Type B pancreatic cell (in vitro differentiated cells): ENCODE results near the gene ADAM12. TPM values are rescaled to one million over a fixed set of nuclear protein-coding genes. Genes with fewer than 3 reads are reported as not detected.

Experiments
- DNase-seq: peaks from one replicate; pipeline ENCODE4 v3.0.0; 2021; ENCODE audit warnings: mixed read lengths; ENCODE audit not compliant: unreplicated experiment; ENCODE audit errors: extremely low spot score
- H3K27ac Mint-ChIP-seq: 2 replicates; pipeline ENCODE4 v1.8.0; 2021; ENCODE audit warnings: mild to moderate bottlenecking, mixed read lengths
- H3K27me3 Mint-ChIP-seq: 2 replicates; pipeline ENCODE4 v1.8.0; 2021; ENCODE audit warnings: mixed read lengths
- H3K36me3 Mint-ChIP-seq: 2 replicates; pipeline ENCODE4 v1.8.0; 2021; ENCODE audit warnings: mixed read lengths
- H3K4me1 Mint-ChIP-seq: one replicate; pipeline ENCODE4 v1.8.0; 2021; ENCODE audit warnings: mixed read lengths; ENCODE audit not compliant: unreplicated experiment
- H3K4me3 Mint-ChIP-seq: 2 replicates; pipeline ENCODE4 v1.8.0; 2021; ENCODE audit warnings: mild to moderate bottlenecking, mixed read lengths
- H3K9me3 Mint-ChIP-seq: 2 replicates; pipeline ENCODE4 v1.8.0; 2021; ENCODE audit warnings: mixed read lengths
- total RNA-seq: library from RNA; stranded (reverse); gene quantifications from 2 replicates; pipeline ENCODE4 v1.2.1, GENCODE V29; 2021; ENCODE audit warnings: low replicate concordance
- TF ChIP-seq, protein P1 (sequence below): fragments of 200-600 bp; sonication (generic); conservative IDR thresholded peaks from 2 replicates; pipeline ENCODE4 v1.5.0; 2021; ENCODE audit warnings: antibody characterized with exemption, mild to moderate bottlenecking

Gene ADAM12
- total RNA-seq, 1 donor from 2014 or later, result 31.6 TPM

DNA sequence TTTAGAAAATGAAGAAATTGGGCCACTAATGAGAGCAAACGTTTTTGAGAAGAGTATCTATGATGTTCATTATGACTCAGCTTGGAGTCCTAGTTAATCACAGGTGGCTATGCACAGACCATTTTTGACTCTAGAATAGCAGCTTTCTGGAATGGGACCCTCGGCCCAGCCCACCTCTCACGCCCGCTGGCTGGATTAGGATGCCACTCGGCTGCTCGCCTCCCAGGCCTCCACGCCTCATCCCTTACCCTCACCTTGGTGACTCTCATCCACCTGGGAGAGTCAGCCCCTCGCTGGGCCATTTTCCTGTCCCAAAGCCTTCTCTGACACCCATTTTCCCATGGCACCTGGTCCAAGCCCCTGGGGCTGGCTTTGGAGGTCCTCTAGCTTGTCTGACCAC is 173.6 kb downstream of the ADAM12 start:
- no peak overlapping the region for H3K27ac Mint-ChIP-seq
- TF ChIP-seq, protein P1, sequence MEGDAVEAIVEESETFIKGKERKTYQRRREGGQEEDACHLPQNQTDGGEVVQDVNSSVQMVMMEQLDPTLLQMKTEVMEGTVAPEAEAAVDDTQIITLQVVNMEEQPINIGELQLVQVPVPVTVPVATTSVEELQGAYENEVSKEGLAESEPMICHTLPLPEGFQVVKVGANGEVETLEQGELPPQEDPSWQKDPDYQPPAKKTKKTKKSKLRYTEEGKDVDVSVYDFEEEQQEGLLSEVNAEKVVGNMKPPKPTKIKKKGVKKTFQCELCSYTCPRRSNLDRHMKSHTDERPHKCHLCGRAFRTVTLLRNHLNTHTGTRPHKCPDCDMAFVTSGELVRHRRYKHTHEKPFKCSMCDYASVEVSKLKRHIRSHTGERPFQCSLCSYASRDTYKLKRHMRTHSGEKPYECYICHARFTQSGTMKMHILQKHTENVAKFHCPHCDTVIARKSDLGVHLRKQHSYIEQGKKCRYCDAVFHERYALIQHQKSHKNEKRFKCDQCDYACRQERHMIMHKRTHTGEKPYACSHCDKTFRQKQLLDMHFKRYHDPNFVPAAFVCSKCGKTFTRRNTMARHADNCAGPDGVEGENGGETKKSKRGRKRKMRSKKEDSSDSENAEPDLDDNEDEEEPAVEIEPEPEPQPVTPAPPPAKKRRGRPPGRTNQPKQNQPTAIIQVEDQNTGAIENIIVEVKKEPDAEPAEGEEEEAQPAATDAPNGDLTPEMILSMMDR, result no peak
- H3K4me3 Mint-ChIP-seq, result no peak overlapping the region
- H3K36me3 Mint-ChIP-seq, result no peaks in the 10 kb centered on the region
- H3K27me3 Mint-ChIP-seq, result peaks cover 3% of the 10 kb centered on the region
- H3K9me3 Mint-ChIP-seq, result no peaks in the 10 kb centered on the region
- DNase-seq, result no peak
- H3K4me1 Mint-ChIP-seq, result peaks cover 37% of the 10 kb centered on the region

DNA sequence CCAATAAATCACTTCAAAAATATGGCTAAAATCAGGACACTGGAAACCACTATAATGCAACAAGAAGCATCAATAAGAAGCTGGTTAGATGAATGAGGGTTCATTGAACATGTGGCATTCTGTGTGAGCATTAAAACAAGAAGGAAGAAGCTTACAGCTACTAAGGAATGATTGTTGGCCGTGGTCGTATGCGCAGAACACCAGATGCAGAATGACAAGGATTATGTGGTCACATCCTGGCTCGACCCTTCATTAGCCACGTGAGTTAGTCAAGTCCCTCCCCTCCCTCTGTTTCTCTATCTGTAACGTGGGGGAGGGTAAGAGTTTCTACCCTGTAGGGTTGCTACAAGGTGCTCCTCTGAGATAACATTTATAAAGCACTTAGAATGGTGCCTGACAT is 174.3 kb downstream of the ADAM12 start:
- Mint-ChIP-seq H3K4me1 (peaks cover 30% of the 10 kb centered on the region), H3K36me3 (no peaks in the 10 kb centered on the region), H3K9me3 (no peaks in the 10 kb centered on the region), H3K4me3 (no peak overlapping the region), H3K27ac (no peak overlapping the region), H3K27me3 (peaks cover 3% of the 10 kb centered on the region)
- no peak for DNase-seq
- TF ChIP-seq, protein P1, result no peak

DNA sequence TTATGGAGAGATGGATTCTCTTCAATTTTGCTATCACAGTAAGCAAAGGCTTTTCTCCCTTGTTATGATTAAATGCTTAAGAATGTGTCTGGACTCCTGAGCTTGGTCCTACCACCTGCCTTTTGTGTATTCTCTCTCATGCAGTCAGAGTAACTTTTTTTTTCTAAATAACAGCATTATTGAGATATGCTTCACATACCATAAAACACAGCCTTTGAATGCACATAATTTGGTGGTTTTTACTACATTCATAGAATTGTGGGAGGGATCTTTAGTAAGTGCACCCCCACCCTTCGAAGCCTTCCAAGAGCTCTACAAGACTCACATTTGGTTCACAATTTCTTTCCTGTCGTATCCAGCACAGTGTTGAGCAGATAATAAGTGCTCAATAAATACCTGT is 175.5 kb downstream of the ADAM12 start:
- DNase-seq, result no peak
- Mint-ChIP-seq H3K27ac (no peak overlapping the region), H3K4me1 (peaks cover 35% of the 10 kb centered on the region), H3K27me3 (peaks cover 3% of the 10 kb centered on the region), H3K36me3 (no peaks in the 10 kb centered on the region), H3K4me3 (no peak overlapping the region), H3K9me3 (no peaks in the 10 kb centered on the region)
- TF ChIP-seq, protein P1, result no peak

DNA sequence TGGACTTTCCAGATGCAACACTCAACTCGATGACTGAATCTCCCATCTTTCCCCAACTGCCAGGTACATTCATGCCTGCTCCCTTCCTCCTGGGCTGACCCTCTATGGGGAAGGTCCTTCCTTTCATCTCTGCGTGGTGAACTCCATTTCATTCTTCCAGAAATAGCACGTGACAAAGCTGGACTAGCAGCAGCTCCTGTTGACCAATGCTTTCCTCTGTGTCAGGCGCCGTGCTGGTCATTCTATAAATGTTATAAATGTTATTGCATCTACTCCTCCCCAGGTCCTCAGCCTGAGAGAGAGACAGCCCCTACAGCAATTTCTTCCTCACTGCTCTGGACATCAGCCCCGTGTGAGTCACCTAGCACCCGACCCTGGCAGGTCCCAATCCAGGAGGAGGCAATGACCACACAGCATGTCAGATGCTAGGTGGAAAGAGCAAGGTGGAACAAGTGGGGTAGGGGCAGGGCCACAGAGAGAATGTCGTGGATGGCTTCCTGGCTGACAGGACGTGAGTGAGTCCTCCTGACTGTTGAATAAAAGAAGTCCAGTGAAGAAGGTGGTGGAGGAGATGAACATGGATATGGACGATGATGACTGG is 178.1 kb downstream of the ADAM12 start:
- TF ChIP-seq, protein P1, result no peak
- H3K36me3 Mint-ChIP-seq, result no peaks in the 10 kb centered on the region
- H3K4me1 Mint-ChIP-seq, result peaks cover 17% of the 10 kb centered on the region
- DNase-seq, result no peak
- H3K27me3 Mint-ChIP-seq, result peaks cover 3% of the 10 kb centered on the region
- H3K9me3 Mint-ChIP-seq, result no peaks in the 10 kb centered on the region
- H3K27ac Mint-ChIP-seq, result no peak overlapping the region
- H3K4me3 Mint-ChIP-seq, result no peak overlapping the region

DNA sequence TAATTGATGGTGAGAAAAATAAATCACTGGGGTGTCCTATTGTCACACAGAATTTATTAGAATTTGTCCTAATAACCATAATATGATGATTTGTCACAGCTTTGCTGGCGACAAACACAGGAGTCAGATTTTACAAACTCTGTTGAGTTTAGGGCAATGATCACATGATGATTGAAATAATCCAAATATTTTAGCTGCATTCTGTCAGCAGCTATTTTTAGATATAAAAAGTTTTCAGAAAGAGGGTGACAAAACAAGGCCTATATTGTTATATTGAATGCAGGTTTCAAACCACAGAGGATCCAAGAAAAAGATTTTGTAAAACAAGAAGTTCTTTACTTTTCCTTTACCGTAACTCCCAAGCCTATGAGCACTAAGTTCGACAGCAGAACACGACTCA is 178.8 kb downstream of the ADAM12 start:
- Mint-ChIP-seq H3K4me3 (no peak overlapping the region), H3K27ac (no peak overlapping the region)

More for the DNA sequence above, 178.8 kb downstream of the ADAM12 start:
- Mint-ChIP-seq H3K36me3 (no peaks in the 10 kb centered on the region), H3K4me1 (peaks cover 16% of the 10 kb centered on the region), H3K27me3 (peaks cover 3% of the 10 kb centered on the region), H3K9me3 (no peaks in the 10 kb centered on the region)
- TF ChIP-seq, protein P1, result no peak
- DNase-seq, result no peak
